Activated T-cell treated with anti-CD3 and anti-CD28 coated beads for 4 hours (primary cell): ENCODE results near the gene ACVR1.

ENCODE experiments used
- DNase-seq: peaks from one replicate; pipeline ENCODE4 v3.0.0-alpha.2; 2020

Gene ACVR1

DNA sequence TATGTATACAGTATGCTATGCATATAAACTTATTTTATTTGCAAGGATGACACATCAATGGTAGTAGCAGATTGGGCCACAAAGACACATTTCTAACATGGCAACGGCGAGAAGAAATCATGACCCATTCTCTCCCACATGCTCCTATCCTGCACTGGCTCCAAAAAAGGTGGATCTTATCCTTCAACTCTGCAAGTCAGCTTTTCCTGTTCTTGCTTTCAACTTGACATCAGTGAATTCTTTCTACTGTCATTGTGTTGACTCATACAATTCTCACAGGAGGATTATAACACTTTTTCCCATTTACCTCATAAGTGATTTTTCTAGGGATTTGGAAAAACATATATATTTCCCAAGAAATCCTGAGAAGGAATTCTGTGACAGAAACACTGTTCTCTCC lies 53.1 kb downstream of the ACVR1 start:
- no peak for DNase-seq

GRCh38 chr2:157822533-157822932 lies 53.6 kb downstream of the ACVR1 start:
- DNase-seq, result no peak

DNA sequence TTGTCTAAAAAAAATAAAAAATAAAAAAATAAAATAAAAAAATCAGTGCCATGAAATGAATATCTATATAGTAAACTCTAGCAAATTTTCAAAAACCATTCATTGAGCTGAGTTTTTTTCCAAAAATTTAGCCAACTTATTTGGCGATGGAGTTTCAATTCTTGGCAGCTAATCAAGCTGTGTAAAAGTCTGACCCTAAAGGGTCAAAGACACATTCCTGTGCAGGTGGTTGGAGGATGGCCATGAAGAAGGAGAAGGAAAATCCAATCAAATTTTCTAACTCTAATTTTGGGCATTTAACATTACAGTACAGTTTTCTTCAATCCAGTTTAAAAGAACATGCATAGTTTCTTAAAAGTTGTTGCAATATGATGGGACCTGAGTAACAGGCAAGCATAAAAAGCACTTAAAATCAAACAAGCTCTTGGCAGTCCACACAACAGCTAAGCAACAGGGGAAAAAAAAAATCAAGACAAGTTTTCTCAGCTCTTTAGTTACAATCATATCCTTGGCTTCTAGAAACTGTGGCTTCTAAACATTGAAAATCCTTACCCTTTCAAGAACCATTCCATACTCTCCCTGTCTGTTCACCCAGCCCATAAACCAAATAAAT lies 54.5 kb downstream of the ACVR1 start:
- no peak for DNase-seq

GRCh38 chr2:157820193-157820592 lies 55.9 kb downstream of the ACVR1 start:
- DNase-seq, result no peak

GRCh38 chr2:157819761-157820160 lies 56.4 kb downstream of the ACVR1 start:
- DNase-seq, result no peak

DNA sequence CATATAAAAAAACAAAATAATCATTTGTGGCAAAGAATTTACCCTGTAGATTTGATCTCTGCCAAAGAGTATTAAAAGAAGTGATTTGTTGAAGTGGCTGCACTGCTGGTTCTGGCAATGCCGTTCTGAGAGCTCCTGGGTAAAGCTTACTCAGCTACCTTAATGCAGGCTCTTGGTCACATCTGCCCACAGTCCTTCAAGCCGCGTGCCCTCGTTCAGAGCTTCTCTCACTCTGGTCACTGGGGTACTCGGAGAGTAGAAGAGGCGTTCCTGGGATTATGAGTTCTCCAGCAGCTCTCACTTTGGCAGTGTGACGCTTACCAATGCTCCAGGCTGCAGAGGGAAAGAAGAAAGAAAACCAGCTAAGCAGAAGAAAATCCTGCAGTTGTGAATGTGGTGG lies 57.9 kb downstream of the ACVR1 start:
- DNase-seq, result no peak

DNA sequence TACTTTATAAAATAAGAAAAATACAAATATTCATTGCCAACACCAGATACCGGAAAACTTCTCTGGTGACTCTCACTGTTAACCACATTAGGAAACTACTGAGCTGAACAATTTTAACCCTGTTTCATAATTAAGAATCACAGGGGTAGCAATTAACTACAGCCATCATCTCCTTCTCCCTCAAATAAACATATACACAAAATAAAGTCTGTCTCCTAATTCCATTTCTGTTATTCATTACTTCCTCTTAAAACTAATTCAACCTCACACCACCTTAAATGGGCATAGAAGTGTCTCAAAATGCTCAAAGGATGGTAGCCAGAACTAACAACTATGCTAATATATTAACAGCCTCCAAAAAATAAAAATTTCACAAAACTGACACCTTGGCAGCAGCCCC lies 60.7 kb downstream of the ACVR1 start:
- no peak for DNase-seq

GRCh38 chr2:157813467-157813866 lies 62.7 kb downstream of the ACVR1 start:
- DNase-seq, result no peak

GRCh38 chr2:157810037-157810436 lies 66.1 kb downstream of the ACVR1 start:
- DNase-seq, result no peak

DNA sequence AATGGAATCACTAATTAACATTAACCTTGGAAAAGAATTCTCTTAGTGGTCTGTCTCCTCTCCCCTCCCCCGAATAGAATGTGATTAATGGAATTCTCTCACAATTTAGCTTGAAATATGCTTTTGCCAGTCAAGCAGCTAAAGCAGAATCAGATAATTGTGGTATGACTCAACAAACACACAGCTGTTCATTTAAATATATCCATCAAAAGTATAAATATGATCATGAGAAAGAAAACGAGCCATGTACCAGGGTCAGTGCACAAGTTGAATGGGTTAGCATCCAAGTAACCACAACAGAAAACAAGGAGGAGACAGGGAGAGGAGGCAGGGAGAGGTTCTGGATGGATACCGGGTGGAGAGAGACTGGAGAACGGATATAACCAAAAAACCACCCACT lies 66.9 kb downstream of the ACVR1 start:
- DNase-seq, result no peak

GRCh38 chr2:157808421-157808820 lies 67.7 kb downstream of the ACVR1 start:
- DNase-seq, result no peak

- DNase-seq, result no peak
These were observed 69.6 kb downstream of the ACVR1 start for GRCh38 chr2:157806426-157807077.

DNA sequence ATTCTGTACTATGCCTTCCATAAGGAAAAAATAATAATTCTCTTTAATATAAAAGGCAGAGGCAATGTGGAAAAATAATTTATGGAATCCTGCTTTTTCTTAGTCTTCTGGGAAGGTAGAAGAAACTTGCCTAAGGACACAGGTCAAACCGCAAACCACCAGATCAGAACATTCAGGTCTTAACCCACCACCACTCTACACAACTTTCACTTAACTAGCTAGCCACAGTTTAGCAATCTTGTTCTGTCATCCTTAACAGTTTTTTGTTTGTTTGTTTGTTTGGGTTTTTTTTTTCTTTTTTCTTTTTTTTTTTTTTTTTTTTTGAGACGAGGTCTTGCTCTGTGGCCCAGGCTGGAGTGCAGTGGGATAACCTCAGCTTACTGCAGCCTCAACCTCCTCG lies 70.6 kb downstream of the ACVR1 start:
- DNase-seq, result no peak

GRCh38 chr2:157804355-157804754 lies 71.8 kb downstream of the ACVR1 start:
- no peak for DNase-seq

- DNase-seq, result no peak
These were observed 72.2 kb downstream of the ACVR1 start for GRCh38 chr2:157803952-157804351.

DNA sequence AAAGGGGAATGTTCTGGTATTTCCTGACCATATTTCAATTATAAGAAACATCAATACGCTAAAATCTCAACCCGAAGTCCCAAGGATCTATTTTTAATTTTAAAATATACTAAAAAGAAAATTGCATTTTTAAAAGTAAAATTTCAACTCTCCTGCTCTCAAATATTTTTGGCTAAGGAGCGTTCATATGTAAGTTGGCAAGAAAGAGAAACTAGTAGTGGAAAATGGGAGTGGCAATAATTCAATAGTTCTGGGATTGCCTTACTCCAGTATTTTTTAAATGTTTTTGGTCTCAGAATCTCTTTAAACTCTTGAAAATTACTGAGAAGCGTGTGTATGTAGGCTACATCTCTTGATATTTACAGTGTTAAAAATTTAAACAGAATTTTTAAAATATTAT lies 72.7 kb downstream of the ACVR1 start:
- DNase-seq, result no peak

DNA sequence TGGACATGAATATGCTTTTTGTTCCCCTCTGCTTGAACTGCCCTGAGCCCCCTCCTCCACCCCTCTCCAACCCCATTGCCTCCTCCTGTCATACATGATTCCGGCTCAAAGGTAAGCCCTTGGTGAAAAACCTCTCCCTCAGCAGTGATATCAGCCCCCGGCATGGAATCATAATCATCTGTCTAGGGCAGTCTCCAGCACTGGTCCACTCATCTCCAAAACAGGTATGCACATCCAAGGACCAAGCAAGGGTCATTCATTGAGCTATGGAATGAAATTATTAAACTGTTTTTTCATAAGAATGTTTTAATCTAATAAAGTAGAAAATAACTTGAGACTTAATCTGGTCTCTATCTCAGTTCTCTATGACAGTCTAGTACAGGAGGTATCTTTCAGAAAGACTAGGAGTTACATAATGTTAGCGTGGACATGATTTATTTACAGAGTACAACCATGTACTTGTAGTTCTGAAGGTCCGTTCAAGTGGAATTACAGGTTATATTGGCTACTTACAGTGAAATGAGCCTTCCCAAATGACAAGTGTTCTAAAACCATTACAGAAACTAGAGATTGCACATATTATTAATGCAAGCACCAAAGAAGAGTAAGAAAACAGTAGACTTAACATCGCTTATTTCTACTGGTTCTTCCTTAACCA lies 75.2 kb downstream of the ACVR1 start:
- DNase-seq, result no peak

DNA sequence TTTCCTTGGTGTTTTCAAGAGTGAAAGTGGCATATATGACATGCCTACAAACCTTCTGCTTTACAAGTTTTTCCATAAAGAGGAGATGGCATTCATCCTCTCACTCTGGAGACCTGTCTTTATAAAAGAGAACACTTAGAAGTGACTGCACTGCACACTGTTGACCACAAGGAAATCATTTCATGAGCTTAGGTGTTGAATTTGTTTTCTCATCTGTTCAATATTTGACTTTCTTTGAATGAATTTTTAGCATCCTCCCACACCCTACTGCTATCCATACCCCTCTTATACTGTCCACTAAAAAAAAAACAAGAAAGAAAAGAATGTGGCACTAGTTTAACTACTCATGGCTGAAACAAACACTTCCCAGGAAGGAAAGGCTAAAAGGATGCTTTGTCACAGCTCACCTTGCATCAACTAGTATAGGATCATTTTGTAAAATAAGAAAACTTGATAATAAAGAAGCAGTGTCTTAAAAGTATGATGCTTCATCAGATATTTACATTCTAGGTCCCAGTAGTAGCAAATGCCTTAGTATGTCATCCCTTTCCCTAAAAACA lies 83.0 kb downstream of the ACVR1 start:
- no peak for DNase-seq

GRCh38 chr2:157792335-157793052 lies 83.6 kb downstream of the ACVR1 start:
- no peak for DNase-seq

DNA sequence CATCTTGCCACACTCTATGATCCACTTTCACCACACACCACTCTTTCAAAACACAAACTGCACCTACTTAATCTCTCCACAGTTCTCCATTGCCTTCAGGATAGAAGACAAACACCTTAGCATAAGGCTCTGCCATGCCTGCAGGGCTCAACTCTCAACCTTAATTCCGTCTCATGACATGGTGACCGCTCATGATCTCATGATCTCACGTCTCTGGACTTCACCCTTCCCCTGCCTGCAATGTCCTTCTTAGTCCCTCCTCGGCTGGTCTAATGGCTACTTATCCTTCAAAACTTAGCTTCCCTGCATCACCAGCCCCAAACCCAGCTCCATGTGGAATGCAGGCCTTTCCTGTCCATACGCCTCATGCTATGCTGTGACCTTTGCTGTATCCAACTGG lies 85.3 kb downstream of the ACVR1 start:
- no peak for DNase-seq

DNA sequence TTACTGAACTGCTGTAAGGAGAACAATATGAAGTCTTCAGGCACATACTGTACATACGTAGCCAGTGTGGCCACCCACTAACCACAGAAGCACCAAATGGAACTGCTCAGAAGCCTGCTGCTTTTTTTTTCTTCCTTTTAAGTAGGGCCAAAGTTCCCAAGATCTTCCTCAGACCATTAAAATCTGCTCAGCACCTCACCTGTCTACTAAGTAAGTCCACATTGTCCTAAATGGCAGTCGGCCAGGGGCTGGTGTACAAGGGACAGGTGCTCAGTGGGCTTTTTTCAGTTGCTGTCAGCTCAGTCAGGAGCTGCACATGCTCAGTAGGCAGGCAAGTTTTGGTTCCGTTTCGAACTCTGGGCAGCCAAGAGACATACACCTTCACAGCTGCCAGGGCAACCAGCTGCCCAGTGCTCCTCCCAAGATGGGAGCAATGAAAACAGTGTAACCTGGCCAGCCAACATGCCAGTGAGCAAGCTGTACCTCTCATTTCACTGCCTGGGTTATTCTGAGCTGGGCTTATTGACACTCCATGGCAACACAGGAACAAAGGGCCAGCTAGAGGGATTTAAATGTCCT lies 86.1 kb downstream of the ACVR1 start:
- DNase-seq, result no peak

DNA sequence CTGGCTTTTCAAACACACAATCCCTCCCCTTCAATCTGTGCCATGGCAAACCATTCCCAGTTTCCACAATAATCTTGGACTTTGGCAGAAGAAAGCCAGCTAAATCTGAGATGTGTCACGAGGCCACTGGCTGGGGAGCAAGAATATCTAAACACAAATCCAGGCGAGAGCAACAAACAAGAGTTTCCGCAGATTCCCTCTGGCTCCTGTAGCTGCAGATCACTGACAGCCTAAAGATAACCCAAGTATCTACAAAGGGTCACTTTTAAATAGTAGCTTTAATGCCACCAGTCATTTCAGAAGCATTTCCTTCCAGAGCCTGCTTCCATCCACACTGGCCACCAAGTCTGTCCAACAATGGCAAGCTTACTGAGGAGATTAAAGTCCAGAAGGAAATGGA lies 86.9 kb downstream of the ACVR1 start:
- DNase-seq, result no peak

DNA sequence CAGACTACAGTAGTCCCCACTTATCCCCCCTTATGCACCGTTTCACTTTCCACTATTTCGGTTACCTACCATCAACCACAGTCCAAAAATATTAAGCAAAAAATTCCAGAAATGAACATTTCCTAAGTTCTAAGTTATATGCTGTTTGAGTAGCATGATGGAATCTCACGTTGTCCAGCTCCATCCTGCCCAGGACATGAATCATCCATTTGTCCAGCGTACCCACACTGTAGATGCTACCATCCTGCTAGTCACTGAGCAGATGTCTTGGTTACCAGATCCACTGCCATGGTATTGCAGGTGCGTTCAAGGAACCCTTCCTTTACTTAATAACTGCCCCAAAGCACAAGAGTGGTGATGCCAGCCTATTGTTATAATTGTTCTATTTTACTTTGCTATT lies 87.9 kb downstream of the ACVR1 start:
- no peak for DNase-seq
